ENCODE measurements around the gene SEMA4B.
"Not testable (repeated sequence)": the region's sequence is repeated elsewhere in the genome, so short reads cannot be mapped to it uniquely, and the experiment has no call there.

SEMA4B gene

GRCh38 chr15:90178468-90179435 lies 22.4 kb upstream of the SEMA4B start:
- DNase-seq (ENCODE audit: low spot score): no peak

GRCh38 chr15:90181776-90182175 lies 19.4 kb upstream of the SEMA4B start:
- DNase-seq (ENCODE audit: low spot score): no peak

GRCh38 chr15:90184119-90184785 lies 16.9 kb upstream of the SEMA4B start:
- DNase-seq (ENCODE audit: low spot score): peak; percentile 88

GRCh38 chr15:90184786-90185704 lies 16.1 kb upstream of the SEMA4B start:
- DNase-seq (ENCODE audit: low spot score): peak; percentile 81

- DNase-seq (ENCODE audit: low spot score): no peak
Observed at GRCh38 chr15:90187257-90187868, 13.8 kb upstream of the SEMA4B start.

- not testable (repeated sequence) for DNase-seq (ENCODE audit: low spot score)
Observed at GRCh38 chr15:90188065-90188464, 13.1 kb upstream of the SEMA4B start.

- no peak for DNase-seq (ENCODE audit: low spot score)
Observed at GRCh38 chr15:90188914-90189748, 12.0 kb upstream of the SEMA4B start.

- no peak for DNase-seq (ENCODE audit: low spot score)
Observed at GRCh38 chr15:90189781-90190467, 11.2 kb upstream of the SEMA4B start.

GRCh38 chr15:90190606-90191343 lies 10.4 kb upstream of the SEMA4B start:
- DNase-seq (ENCODE audit: low spot score): peak; percentile 72

GRCh38 chr15:90191344-90191687 lies 9.8 kb upstream of the SEMA4B start:
- DNase-seq (ENCODE audit: low spot score): no peak

GRCh38 chr15:90191794-90192509 lies 9.2 kb upstream of the SEMA4B start:
- peak; percentile 89 for DNase-seq (ENCODE audit: low spot score)

GRCh38 chr15:90192961-90193786 lies 8.0 kb upstream of the SEMA4B start:
- no peak for DNase-seq (ENCODE audit: low spot score)

- no peak for DNase-seq (ENCODE audit: low spot score)
Observed at GRCh38 chr15:90194655-90195054, 6.5 kb upstream of the SEMA4B start.

GRCh38 chr15:90200534-90201129 lies 498 bp upstream of the SEMA4B start:
- DNase-seq (ENCODE audit: low spot score): no peak

GRCh38 chr15:90201944-90202375 lies 830 bp downstream of the SEMA4B start:
- no peak for DNase-seq (ENCODE audit: low spot score)

GRCh38 chr15:90202929-90203328 lies 1.8 kb downstream of the SEMA4B start:
- no peak for DNase-seq (ENCODE audit: low spot score)

- no peak for DNase-seq (ENCODE audit: low spot score)
Observed at GRCh38 chr15:90203473-90203872, 2.3 kb downstream of the SEMA4B start.
